HG02981 (cell line): Measurements from ENCODE around the gene ARL14EP.

Source experiments
- ATAC-seq: cut with Tn5 transposase; IDR thresholded peaks from one replicate; pipeline ENCODE4 v1.9.1; 2021; ENCODE audit warnings: mild to moderate bottlenecking, moderate library complexity; ENCODE audit not compliant: unreplicated experiment

Gene ARL14EP

DNA sequence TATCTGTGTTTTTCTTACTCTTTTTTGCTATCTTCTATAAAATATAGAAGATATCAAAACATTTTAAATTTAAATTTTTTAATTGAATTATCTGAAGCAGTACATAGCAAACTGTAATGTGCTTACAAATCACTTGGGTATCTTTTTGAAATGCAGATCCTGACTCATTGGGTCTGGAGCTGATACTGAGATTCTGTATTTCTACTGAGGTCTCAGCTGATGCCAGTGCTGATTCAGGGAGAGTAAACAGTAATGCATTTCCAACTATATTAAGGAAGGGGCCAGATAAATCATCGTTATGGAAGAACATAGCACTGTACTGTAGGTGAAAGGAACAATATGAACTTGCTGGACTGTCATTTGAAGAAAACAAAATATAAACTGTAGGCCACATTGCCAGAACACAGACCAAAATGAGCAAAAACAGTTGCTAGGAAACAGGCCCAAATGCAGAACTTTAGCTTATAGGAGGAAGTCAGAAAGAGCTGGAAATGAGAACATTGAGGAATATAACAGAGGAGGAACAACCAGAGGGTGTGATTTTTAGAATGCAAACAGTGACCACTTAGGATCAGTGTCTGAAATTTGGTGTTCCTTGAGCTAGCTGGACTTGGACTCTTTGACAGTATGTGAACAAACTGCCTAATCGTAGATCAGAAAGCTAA is 3.3 kb downstream of the ARL14EP start:
- no peak for ATAC-seq

DNA sequence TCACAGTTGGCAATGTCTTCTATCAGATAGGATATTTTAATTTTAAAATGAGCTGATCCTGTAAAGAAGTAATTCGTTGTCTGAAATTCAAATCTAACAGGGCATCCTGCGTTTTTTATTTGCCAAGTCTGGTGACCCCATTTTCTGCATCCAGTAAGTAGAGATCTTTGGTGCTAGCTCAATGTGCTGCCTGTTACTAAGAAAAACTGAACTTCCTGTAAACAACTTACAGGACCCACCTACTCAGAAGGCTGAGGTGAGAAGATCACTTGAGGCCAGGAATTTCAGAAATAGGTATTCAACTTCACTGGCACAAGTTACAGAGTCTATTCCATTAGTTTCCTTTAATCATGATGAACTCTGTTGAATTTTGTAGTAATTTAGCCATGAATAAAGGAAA is 4.0 kb downstream of the ARL14EP start:
- no peak for ATAC-seq

DNA sequence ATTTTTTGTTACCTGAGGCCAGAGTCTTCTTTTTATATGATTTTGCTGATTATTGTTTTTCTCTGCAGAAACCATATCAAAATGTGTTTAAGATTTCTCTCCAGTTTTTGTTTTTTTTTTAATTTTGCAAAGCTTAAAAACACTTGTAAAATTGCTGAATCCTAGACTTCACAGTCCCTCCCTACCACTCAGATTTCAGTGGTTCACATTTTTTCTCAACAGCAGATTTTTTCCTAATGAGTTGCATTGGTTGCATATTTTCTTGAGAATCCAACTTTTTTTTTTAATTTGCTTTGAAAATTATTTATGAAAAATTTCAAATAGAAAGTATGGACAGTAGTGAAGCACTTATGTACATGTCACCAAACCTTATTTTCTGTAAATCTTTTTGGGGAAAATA is 5.8 kb downstream of the ARL14EP start:
- no peak for ATAC-seq

DNA sequence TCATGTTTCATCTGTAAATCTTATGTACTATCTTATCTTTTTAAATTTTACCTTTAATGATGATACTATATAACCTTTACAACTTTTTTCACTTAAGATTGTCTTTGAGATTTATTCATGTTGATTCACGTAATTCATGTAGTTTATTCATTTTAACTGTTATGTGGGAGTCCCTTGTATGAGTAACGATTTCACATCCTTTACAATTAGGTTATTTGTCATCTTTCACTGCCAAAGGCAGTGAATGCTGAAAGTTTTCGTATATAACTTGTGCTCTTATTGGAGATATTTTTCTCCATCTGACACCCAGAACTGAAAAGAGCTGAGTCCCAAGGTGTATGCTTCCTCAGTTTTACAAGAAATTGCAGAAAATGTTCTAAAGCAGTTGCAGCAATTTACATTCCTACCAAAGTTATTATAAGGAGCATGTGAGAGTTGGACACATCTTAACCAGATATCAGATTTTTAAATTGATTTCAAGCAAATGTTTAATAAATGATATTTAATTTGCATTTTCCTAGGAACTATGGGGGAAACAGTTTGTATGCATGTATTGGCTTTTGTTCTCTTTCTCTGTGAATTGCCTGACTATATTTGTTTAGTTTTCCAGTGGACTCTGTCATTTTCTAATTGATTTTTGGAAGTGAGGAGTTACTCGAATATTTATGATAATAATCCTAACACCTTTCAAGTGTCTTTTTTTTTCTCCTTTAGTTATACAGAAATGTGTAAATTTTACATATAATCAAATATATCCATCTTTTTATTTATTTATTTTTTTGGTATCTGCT is 6.4 kb downstream of the ARL14EP start:
- no peak for ATAC-seq

DNA sequence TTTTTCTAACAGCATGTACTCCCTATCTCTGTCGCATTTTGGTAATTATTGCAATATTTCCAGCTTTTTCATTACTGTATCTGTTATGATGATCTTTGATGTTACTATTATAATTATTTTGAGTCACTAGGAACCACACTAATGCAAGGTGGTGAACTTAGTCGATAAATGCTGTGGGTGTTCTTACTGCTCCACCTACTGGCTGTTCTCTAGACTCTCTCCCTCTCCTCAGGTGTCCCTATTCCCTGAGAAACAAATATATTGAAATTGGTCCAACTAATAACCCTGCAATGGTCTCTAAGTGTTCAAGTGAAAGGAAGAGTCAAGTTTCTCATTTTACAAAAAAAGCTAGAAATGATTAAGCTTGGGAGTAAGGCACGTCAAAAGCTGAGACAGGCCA is 10.5 kb downstream of the ARL14EP start:
- ATAC-seq: no peak

DNA sequence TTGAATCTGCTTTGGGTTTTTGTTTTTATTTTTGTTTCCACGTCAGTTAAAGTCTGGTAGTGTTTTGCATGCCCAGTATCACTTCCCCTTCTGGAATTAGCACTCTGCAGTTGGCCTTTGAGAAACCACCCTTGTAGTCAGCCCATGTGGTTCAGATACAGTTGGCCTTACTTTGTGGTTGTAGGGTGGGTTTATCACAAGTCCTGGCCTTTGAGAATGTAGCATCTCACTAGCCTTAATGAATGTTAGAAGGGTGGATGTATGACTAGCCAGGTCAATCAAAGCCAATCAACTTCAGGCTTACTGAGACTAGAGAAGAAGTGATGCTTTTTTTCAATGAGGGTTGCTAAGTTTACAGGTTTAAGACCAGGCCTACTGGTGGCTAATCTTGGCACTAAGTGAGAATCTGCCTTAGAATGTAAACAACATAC is 19.8 kb downstream of the ARL14EP start:
- ATAC-seq: peak; percentile 98

DNA sequence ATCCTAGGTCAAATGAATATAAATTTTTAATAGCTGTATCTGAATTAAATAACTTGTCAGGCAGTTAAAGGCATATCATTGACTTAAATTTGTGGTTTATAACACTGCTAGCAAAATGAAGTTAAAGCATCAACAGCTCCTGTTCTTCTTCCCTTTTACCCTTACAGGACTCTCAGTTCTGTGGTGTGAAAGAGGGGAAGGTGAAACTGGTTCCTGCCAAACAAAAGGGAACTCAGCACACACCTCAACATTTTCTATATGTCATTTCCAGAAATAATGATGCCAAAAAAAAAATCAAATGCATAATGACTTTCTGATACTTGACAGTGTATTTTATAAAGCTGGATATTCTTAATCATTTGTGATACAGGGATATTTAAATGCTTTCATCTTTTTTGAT is 21.2 kb downstream of the ARL14EP start:
- ATAC-seq: no peak

DNA sequence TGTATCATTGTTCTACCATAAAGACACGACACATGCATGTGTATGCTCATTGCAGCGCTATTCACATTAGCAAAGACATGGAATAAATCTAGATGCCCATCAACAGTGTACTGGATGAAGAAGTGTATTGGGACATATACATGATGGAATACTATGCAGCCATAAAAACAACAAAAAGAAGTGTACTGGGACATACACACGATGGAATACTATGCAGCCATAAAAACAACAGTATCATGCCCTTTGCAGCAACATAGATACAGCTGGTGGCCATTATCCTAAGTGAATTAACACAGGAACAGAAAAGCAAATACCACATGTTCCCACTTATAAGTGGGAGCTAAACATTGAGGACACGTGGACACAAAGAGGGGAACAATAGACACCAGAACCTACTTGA is 22.7 kb downstream of the ARL14EP start:
- ATAC-seq: no peak

DNA sequence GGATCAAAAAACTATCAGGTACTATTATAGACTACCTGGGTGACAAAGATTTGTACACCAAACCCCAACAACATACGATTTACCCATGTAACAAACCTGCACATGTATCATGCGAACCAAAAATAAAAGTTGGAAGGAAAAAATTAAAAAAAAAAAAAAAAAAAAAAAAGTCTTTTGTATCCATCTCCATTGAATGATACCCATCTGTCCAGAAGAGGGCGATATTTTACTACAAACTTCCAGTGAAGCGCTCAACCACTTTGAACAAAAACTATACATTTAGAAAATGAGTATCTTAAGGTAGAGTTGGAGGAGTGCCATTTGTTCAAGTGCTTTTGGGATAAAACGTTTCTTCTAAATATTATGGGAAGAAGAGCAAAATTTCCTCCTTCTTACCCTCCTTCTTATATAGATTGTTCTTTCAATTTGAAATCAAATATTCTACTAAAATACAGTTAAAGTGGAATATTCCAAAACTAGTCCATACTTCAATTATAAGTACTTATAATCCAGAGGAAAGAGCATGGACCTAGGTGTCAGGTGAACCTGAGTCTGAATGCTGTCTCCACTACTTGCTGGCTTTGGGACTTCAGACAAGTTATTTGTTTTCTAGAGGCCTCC is 23.3 kb downstream of the ARL14EP start:
- no peak for ATAC-seq

DNA sequence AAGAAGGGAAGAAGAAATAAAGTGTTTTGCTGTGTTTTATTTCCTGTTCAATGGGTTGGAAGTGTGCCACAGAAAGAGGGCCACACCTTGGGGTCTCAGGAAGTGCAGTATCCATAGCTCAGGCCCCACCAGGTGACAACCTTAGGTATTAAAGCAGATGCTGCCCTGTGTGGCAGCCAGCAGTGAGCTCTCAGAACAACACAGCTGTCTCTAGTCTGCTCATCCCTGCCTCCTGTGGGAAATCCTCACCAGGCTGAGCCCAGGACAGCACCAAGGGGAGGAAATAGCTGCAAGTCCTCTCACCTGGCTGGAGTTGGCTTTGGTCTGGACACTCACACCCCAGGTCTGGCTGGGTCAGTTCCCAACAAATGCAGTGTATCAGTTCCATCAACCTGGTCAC is 25.1 kb downstream of the ARL14EP start:
- ATAC-seq: no peak

DNA sequence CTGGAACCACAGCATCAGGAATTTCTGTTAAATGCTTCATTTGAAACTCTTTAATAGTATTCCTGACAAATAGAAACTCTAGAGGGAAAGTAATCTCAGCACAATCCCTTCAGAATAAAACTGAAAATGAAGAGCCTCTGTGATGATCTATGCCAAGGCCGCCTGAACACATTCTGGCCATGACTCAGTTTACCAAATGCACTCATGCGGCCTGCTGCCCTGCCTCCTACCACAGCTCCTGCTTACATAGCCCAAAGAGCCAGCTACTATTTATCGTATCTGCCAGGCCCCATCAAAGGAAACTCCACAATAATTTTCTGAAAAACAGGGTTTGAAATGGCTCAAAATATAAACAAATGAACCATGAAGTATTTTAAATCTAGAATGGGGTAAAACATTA is 27.0 kb downstream of the ARL14EP start:
- no peak for ATAC-seq

DNA sequence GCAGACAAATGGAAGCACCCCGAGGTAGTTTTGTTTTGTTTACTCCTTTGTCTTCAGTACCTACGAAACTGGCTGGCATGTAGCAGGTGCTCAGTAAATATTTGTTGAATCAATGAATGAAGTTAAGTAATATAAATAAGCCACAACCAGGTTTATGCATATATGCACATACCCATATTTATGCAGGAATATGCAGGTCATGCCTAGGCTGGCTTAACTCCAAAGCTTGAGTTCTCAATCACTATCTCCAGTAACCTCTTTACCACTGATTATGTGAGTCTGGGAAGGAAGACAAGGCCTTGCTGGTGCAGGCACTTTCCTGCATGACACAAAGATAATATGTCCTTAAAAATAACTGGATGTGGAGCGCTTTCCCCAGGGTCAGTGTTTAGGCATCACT is 27.5 kb downstream of the ARL14EP start:
- no peak for ATAC-seq

DNA sequence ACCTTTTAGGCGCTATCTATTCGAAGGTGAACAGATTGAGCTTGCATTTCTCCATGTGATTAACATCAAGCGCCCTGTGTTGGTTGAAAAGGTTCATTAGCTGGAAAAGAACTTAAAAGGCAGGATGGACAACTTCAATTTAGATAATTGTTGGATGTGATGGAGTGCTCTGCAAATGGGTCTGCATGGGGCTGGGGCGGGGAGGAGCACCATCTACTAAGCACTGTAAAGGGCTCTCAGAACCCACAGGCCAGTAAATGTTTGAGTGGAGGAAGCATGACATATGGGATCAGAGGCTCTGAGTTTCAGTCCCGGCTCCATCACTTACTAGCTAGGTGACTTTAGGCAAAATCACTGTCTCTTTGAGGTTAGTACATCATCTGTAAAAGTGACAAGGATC is 28.2 kb downstream of the ARL14EP start:
- ATAC-seq: no peak

DNA sequence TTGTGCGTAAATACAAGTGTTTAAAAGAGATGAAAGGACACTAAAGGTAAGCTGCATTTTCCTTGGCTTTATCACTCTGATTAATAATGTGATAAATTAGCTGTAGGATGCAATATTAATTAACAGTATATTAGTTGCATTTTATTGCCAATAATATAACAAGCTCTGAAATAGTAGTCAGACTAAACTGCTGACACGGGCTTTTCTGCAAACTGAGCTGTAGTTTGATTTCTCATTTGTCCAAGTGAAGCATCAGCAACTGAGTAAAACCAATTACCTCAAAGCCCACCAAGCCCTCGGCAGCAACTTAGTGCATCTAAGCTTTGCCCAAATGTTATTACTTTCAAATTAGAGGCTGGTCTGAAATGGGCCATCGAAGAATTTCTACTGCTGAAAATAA is 33.5 kb downstream of the ARL14EP start:
- ATAC-seq: no peak

DNA sequence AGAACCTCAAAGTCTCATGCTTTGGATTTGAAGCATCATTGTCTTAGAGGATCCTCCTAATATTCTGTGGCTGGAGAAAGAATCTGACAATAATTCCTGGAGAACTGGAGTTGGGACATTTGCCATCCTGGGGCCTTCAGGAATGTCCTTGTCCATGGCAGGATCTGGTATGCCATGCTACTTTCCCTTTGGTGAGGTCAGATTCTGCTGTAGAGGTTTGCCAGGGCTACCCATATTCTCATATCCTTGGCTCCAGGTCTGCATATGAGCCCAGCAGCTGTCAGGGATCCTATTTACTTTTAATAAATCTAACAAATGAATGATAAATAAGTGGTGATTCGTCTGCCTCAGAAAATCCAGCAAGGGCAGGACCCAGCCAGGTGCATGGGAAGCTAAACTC is 35.0 kb downstream of the ARL14EP start:
- ATAC-seq: no peak

DNA sequence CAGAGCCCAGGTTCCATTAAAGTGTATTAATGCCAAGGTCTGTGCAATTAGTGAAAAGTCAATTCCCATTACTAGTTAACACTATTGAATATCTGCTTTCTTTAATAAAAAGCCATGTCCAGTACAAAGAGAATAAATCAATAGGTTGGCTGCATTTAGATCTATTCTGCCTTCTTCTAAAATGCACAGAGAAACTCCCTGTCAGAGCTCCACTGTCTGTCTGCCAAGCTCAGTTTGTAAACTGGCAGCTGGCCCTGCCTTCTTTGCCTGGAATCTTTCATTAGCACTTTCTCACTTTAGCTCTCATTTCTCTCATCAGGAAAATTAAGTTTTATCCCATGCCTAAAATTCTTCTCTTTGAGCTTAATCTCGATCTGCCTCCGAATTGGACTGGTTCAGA is 35.6 kb downstream of the ARL14EP start:
- ATAC-seq: no peak

DNA sequence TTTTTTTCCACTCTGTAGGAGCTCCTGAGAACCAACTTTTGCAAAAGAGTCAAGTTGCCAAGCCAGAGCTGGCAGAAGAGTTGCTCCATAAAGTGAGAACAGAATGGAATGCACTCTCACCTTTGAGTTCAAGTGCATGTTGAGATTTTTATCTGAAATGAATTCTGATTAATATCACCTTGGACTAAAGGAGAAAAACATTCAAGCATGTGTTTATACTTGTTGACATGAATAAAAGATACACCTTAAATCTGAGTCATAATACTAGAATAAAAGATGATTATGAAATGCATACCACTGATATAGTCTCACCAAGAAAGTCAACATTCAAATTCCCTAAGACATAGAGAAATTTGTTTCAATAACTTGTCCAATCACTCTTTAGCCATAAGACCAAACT is 37.8 kb downstream of the ARL14EP start:
- no peak for ATAC-seq

DNA sequence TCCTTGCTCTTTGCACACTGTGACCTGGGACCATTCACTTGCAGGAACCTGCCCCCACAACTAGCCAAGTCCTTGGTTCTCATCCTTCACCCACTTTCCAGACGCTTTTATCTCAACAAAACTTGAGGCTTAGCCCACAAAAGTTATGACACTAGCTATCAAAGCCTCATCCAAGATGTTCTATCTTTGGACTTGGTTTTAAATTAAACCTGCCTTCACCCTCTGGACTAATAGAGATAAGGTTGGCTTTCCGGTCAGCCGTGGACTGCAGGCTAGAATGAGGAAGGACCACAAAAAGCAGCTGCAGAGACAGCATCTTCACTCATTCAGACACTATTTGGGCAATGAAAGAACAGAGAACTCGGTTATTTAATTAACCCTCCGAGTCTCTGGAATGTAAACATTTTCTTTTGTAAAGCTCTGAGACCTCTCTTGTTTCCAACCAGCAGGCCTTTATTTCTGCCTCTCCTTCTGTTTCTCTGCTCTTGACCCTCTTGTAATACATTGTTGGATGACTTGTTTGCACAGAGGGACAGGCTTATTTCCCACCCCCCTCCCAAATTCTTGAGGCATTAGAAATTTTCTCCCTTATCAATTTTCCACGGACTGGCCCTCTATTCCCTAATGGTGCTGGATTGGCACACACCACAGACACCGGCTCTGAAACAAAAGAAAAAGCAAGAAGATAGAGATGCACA is 41.4 kb downstream of the ARL14EP start:
- ATAC-seq: no peak

DNA sequence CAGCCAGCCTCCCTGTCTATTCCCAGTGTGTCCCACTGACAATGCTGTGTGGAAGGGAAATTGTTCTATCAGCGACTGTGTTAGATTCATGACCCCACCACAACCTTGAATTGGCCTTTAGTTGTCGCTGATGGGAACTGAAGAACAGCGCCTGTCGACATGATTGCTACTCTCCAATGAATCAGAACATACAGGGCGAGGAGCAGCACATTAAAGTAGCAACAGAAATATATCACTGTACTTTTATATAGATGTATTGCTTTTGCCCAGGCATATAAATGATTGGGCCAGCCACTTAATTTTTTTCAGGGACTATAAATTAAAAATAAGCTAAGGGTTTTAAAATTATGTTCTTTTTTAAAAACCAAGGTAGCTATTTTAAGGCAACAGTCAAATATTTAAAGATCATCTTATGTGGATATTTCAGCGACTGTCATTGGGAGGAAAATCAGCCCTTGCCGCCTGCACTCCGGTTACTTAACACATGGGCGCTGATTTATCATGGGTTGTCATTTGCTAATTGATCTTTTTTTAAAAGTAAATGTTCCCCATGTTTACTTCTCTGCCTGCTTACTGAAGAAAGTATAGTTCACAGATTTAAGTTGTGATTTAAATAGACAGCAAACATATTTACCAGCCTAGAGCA is 42.1 kb downstream of the ARL14EP start:
- ATAC-seq: no peak

DNA sequence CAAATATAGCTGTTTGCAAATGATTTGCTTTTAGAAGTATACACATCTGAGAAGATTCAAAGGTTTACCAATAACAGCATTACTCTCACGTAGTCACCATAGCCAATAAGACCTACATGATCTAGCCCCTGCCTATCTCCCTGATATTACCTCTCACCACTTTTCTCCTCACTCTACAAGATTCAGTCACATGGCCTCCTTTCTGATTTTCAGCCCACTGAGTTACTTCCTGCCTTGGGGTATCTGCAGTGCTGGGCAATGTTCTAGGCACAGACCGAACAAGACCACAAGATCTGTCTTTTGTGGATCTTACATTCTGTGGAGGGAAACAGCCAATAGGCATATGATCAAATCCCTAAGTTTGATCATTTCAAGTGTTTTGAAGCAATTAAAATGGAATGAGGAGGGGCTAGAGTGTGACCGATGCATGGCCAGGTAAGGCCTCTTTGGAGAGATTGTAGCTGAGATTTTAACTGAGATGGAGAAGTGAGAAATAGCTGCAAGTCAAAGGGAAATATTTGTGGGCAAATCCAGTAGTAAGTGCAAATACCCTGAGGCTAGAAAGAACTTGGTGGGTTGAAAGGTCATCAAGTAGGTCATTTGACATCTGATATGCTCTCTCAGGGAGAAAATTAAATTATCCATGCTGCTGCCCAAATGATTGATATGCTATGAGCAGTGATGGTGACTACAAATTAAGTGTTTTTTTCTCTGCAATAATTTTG is 43.1 kb downstream of the ARL14EP start:
- ATAC-seq: no peak
